ENCODE measurements around the gene MMP2. TPM values are rescaled to one million over a fixed set of nuclear protein-coding genes. Genes with fewer than 3 reads are reported as not detected.

The MMP2 gene
- total and polyA plus RNA-seq, 10 of the 15 experiments (the other 5 are each of a cell fraction or from before 2014, with no cell fraction given): 0.37 to 0.80 (median 0.59) TPM; not detected in 7

GRCh38 chr16:55497558-55497957 is 18.6 kb downstream of the MMP2 start:
- no peaks in the 10 kb centered on the region; a peak in 1 of 4 replicates for H3K27me3 ChIP-seq (replicated peaks in 1 of 2; ENCODE audit: control insufficient read depth in 2 of 2, insufficient read depth in 2 of 2, low read length in 1 of 2)
- H3K9me3 ChIP-seq (replicated peaks; ENCODE audit: control insufficient read depth, insufficient read depth, low read length): no peaks in the 10 kb centered on the region
- whole genome bisulfite sequencing (ENCODE audit: insufficient coverage, insufficient replicate concordance, low lambda C conversion rate, missing lambda C conversion rate): 69% methylated on average over 5 of the region's 5 CpGs
- in situ Hi-C loops (cut with MboI) (no loop called here), intact Hi-C loops (cut with micrococcal nuclease; ENCODE audit: unreplicated experiment) (no loop called here)
- no peak overlapping the region for H3K27ac ChIP-seq (ENCODE audit: control insufficient read depth, insufficient read depth)
- no peak overlapping the region for H3K9ac ChIP-seq (ENCODE audit: control insufficient read depth, insufficient read depth, low read length)
- SMC1A ChIA-PET (ENCODE audit: uncharacterized antibody, unreplicated experiment): no interaction called here
- no peaks in the 10 kb centered on the region for H3K79me2 ChIP-seq (ENCODE audit: control insufficient read depth, insufficient read depth, low read length)
- H3K4me3 ChIP-seq: no peak overlapping the region
- no peak overlapping the region for H3K4me2 ChIP-seq (ENCODE audit: control insufficient read depth, insufficient read depth)
- CTCF ChIA-PET: no interaction called here
- no peak for ATAC-seq
- RAD21 ChIA-PET (ENCODE audit: unreplicated experiment): no interaction called here
- FAIRE-seq: no peak
- POLR2A ChIA-PET: no interaction called here
- H3K4me1 ChIP-seq (ENCODE audit: control insufficient read depth, insufficient read depth, low read length): no peaks in the 10 kb centered on the region
- no peak overlapping the region for H2AFZ ChIP-seq (ENCODE audit: control insufficient read depth, low read depth, low read length)
- no peaks in the 10 kb centered on the region for H3K36me3 ChIP-seq (ENCODE audit: control insufficient read depth in 2 of 2, insufficient read depth in 2 of 2, low read length in 1 of 2)
- BruUV-seq (replicated peaks): no TSS peak
- H4K20me1 ChIP-seq (ENCODE audit: control insufficient read depth, insufficient read depth): no peaks in the 10 kb centered on the region
- TF ChIP-seq RCOR1 (conservative IDR thresholded peaks at IDR 0.05; ENCODE audit: low read depth, low read length) (no peak), ZNF274 (IDR thresholded peaks at IDR 0.05; ENCODE audit: insufficient read depth, insufficient read length) (no peak), EED (IDR thresholded peaks at IDR 0.05; ENCODE audit: low read depth) (no peak), ZNF24 (IDR thresholded peaks at IDR 0.05) (no peak), ETV6 (conservative IDR thresholded peaks at IDR 0.05 in 1 of 2, IDR thresholded peaks at IDR 0.05 in 1 of 2; ENCODE audit: borderline replicate concordance in 1 of 2, low read depth in 1 of 2) (no peak), ESRRA (IDR thresholded peaks at IDR 0.05; ENCODE audit: low read length) (no peak)
- DNase-seq (ENCODE audit: low read depth, low spot score): no peak

- no peaks in the 10 kb centered on the region for H3K9me3 ChIP-seq (replicated peaks; ENCODE audit: control insufficient read depth, insufficient read depth, low read length)
- in situ Hi-C loops (cut with MboI): no loop called here
- DNase-seq (ENCODE audit: low read depth, low spot score): no peak
- no peak overlapping the region for H3K4me2 ChIP-seq (ENCODE audit: control insufficient read depth, insufficient read depth)
- no peak overlapping the region for H3K9ac ChIP-seq (ENCODE audit: control insufficient read depth, insufficient read depth, low read length)
- no peaks in the 10 kb centered on the region for H3K36me3 ChIP-seq (ENCODE audit: control insufficient read depth in 2 of 2, insufficient read depth in 2 of 2, low read length in 1 of 2)
- FAIRE-seq: no peak
- no peak for ATAC-seq
- no peaks in the 10 kb centered on the region for H4K20me1 ChIP-seq (ENCODE audit: control insufficient read depth, insufficient read depth)
- POLR2A ChIA-PET: no interaction called here
- RAD21 ChIA-PET (ENCODE audit: unreplicated experiment): no interaction called here
- intact Hi-C loops (cut with micrococcal nuclease; ENCODE audit: unreplicated experiment): no loop called here
- no peaks in the 10 kb centered on the region for H3K79me2 ChIP-seq (ENCODE audit: control insufficient read depth, insufficient read depth, low read length)
- BruUV-seq (replicated peaks): no TSS peak
- no peaks in the 10 kb centered on the region; a peak in 1 of 4 replicates for H3K27me3 ChIP-seq (replicated peaks in 1 of 2; ENCODE audit: control insufficient read depth in 2 of 2, insufficient read depth in 2 of 2, low read length in 1 of 2)
- 23% methylated on average over 6 of the region's 6 CpGs for WGBS (ENCODE audit: insufficient coverage, insufficient replicate concordance, low lambda C conversion rate, missing lambda C conversion rate)
- CTCF ChIA-PET: no interaction called here
- no peaks in the 10 kb centered on the region for H3K4me1 ChIP-seq (ENCODE audit: control insufficient read depth, insufficient read depth, low read length)
- H3K4me3 ChIP-seq: no peak overlapping the region
- no peak overlapping the region for H2AFZ ChIP-seq (ENCODE audit: control insufficient read depth, low read depth, low read length)
- SMC1A ChIA-PET (ENCODE audit: uncharacterized antibody, unreplicated experiment): no interaction called here
- H3K27ac ChIP-seq (ENCODE audit: control insufficient read depth, insufficient read depth): no peak overlapping the region
- TF ChIP-seq CUX1 (IDR thresholded peaks at IDR 0.05; ENCODE audit: insufficient replicate concordance, low read depth, low read length): no peak
- TF ChIP-seq SRF (IDR thresholded peaks at IDR 0.05; ENCODE audit: low read depth in 2 of 2, low read length in 2 of 2): no peak
- no peak for TF ChIP-seq NFIC (IDR thresholded peaks at IDR 0.05; ENCODE audit: low read depth, low read length)
- TF ChIP-seq JUND (IDR thresholded peaks at IDR 0.05; ENCODE audit: low read depth, low read length): no peak
- TF ChIP-seq RBBP5 (conservative IDR thresholded peaks at IDR 0.05): no peak
- TF ChIP-seq POLR2AphosphoS5 (IDR thresholded peaks at IDR 0.05; ENCODE audit: low read length): no peak
- TF ChIP-seq MLLT1 (IDR thresholded peaks at IDR 0.05): no peak
Measured at GRCh38 chr16:55498101-55498500, 19.1 kb downstream of the MMP2 start.

All from GM12878 (cell line).